ENCODE results near the gene RPL18A.

Gene RPL18A

GRCh38 chr19:17888260-17888659 lies 28.6 kb downstream of the RPL18A start:
- ChIA-PET CTCF (no interaction called here), POLR2A (no interaction called here)
- no peak for DNase-seq (ENCODE audit: low read depth, low spot score)
- no peak for TF ChIP-seq CTCF (IDR thresholded peaks at IDR 0.05; ENCODE audit: insufficient read depth, low read length, missing control alignments)
- no peak overlapping the region for H3K4me3 ChIP-seq (ENCODE audit: low read depth, low read length)

GRCh38 chr19:17889609-17890214 lies 30.0 kb downstream of the RPL18A start:
- DNase-seq (ENCODE audit: low read depth, low spot score): no peak
- ChIA-PET POLR2A (interaction anchor here (0.5 kb wide), 1 partner anchor 30 kb away, joined by 3 read pairs; the partner anchor contains the start of gene RPL18A), CTCF (no interaction called here)
- TF ChIP-seq CTCF (IDR thresholded peaks at IDR 0.05; ENCODE audit: insufficient read depth, low read length, missing control alignments): no peak
- no peak overlapping the region for H3K4me3 ChIP-seq (ENCODE audit: low read depth, low read length)

GRCh38 chr19:17893766-17894165 lies 34.1 kb downstream of the RPL18A start:
- no peak overlapping the region for H3K4me3 ChIP-seq (ENCODE audit: low read depth, low read length)
- no peak for TF ChIP-seq CTCF (IDR thresholded peaks at IDR 0.05; ENCODE audit: insufficient read depth, low read length, missing control alignments)
- ChIA-PET POLR2A (no interaction called here), CTCF (no interaction called here)
- no peak for DNase-seq (ENCODE audit: low read depth, low spot score)

- CTCF ChIA-PET: no interaction called here
- no peak for TF ChIP-seq CTCF (IDR thresholded peaks at IDR 0.05; ENCODE audit: insufficient read depth, low read length, missing control alignments)
- no peak overlapping the region for H3K4me3 ChIP-seq (ENCODE audit: low read depth, low read length)
- POLR2A ChIA-PET: no interaction called here
- peak; percentile 31 for DNase-seq (ENCODE audit: low read depth, low spot score)
These were observed 43.0 kb downstream of the RPL18A start for GRCh38 chr19:17902701-17903100.

GRCh38 chr19:17908244-17908643 lies 48.5 kb downstream of the RPL18A start:
- POLR2A ChIA-PET: no interaction called here
- H3K4me3 ChIP-seq (ENCODE audit: low read depth, low read length): no peak overlapping the region
- CTCF ChIA-PET: no interaction called here
- no peak for DNase-seq (ENCODE audit: low read depth, low spot score)
- no peak for TF ChIP-seq CTCF (IDR thresholded peaks at IDR 0.05; ENCODE audit: insufficient read depth, low read length, missing control alignments)

GRCh38 chr19:17909003-17909732 lies 49.5 kb downstream of the RPL18A start:
- ChIA-PET POLR2A (no interaction called here), CTCF (interaction anchor here (0.6 kb wide), 1 partner anchor 118 kb away, joined by 3 read pairs; no protein-coding TSS in a partner anchor)
- no peak overlapping the region for H3K4me3 ChIP-seq (ENCODE audit: low read depth, low read length)
- TF ChIP-seq CTCF (IDR thresholded peaks at IDR 0.05; ENCODE audit: insufficient read depth, low read length, missing control alignments): no peak
- DNase-seq (ENCODE audit: low read depth, low spot score): no peak
